Gastroesophageal sphincter (tissue), 4 donors: ENCODE measurements around the gene RPS21. TPM values are rescaled to one million over a fixed set of nuclear protein-coding genes. Genes with fewer than 3 reads are reported as not detected.

Experiments
- ATAC-seq: fragments of 150-250 bp; one replicate; pipeline ENCODE4 v1.9.1; 2016; ENCODE audit warnings: mild to moderate bottlenecking, moderate library complexity
- H3K27ac ChIP-seq, 4 donors: fragments of 200-600 bp; sonication (generic) in 3 of 4; 1 replicate in 3 of 4; 2 replicates in 1 of 4; pipeline ENCODE4 v1.5.1; 2016 to 2019
- H3K27me3 ChIP-seq: fragments of 200-600 bp; sonication (generic); one replicate; pipeline ENCODE4 v1.5.1; 2019
- H3K36me3 ChIP-seq, 2 donors: fragments of 200-600 bp; sonication (generic); one replicate each; pipeline ENCODE4 v1.5.1; 2019; ENCODE audit warnings: control low read depth in 1 of 2
- H3K4me1 ChIP-seq, 3 donors: fragments of 200-600 bp; sonication (generic); 1 replicate in 2 of 3; 2 replicates in 1 of 3; pipeline ENCODE4 v1.5.1; 2016 to 2019; ENCODE audit warnings: control low read depth in 2 of 3
- H3K4me3 ChIP-seq, 2 donors: fragments of 200-600 bp; sonication (generic); one replicate each; pipeline ENCODE4 v1.5.1; 2019; ENCODE audit warnings: mild to moderate bottlenecking in 1 of 2, moderate library complexity in 1 of 2
- H3K9me3 ChIP-seq, 3 donors: fragments of 200-600 bp; sonication (generic); one replicate each; pipeline ENCODE4 v1.5.1; 2017 to 2019; ENCODE audit warnings: control low read depth in 2 of 3
- EP300 ChIP-seq: sonication (generic); formaldehyde crosslinking; IDR thresholded peaks from one replicate; pipeline ENCODE4 v1.6.1; 2017; ENCODE audit warnings: antibody characterized with exemption, mild to moderate bottlenecking
- POLR2A ChIP-seq, 2 donors: fragments of 450-650 bp; IDR thresholded peaks; one replicate each; pipeline ENCODE4 v1.6.1; 2017; ENCODE audit warnings: antibody characterized with exemption in 2 of 2, mild to moderate bottlenecking in 2 of 2, moderate library complexity in 1 of 2
- POLR2AphosphoS5 ChIP-seq: sonication (generic); formaldehyde crosslinking; IDR thresholded peaks from one replicate; pipeline ENCODE4 v1.6.1; 2017; ENCODE audit warnings: antibody characterized with exemption
- WGBS, 2 donors: methylation state at CpG; one replicate each; pipeline ENCODE4 v1.1.5; 2018; ENCODE audit warnings: low coverage in 1 of 2; 5-methylcytosine and 5-hydroxymethylcytosine counted together
- total RNA-seq, 4 donors: library from RNA; depleted of rRNA; stranded (reverse); fragments of >200 nt; gene quantifications; one replicate each; pipeline ENCODE4 v1.1.0, GENCODE V29; 2016
- TF ChIP-seq, protein P1 (sequence below), 4 experiments: fragments of 200-600 bp in 2 of 4; fragments of 450-650 bp in 2 of 4; sonication (generic) in 1 of 4; IDR thresholded peaks; one replicate each; pipeline ENCODE4 v1.5.1; 2017 to 2019; ENCODE audit warnings: antibody characterized with exemption in 4 of 4, mild to moderate bottlenecking in 2 of 4, moderate library complexity in 2 of 4

Gene RPS21
- total RNA-seq, 4 donors from 2014 or later, result 383 to 2,881 (median 2,372) TPM

DNA sequence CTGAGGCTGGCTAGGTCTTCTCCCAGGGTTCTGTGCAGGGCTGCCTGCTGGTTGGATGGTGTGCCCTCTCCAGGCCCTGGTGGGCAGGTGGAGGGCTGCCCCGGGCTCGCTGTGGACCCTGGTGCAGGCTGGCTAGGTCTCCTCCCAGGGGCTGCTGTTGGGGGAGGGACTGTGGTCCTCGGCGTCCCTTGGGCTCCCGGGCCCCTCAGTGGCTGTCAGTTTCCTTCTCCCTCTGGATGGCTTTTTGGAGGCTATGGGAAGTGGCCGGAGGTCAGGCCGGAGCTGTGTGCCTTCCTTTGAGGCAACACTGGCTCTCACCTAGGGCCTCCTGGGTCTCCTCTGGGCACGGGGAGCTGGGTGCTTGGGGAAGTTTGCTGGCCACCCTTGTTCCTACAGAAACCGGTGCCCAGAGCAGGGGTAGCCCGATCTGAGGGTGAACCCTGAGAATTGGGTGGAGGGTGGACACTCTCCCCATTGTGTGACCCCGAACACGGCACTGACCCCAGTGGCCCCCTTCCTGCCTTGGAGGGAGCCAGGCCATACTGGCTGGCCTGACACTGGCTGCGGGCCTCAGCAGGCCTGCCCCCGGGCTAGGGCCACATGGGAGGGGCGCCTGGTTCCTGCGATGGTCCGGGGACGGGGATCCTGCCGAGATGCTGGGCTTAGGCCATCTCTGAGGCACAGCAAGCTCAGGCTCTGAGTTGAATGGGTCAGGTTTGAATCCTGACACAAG is 24.0 kb downstream of the RPS21 start:
- H3K27me3 ChIP-seq, result peaks cover 11% of the 10 kb centered on the region
- no peaks in the 10 kb centered on the region for H3K36me3 ChIP-seq
- no CpG with 5 or more reads among the region's 19 CpGs for WGBS, 2 donors
- H3K27ac ChIP-seq, result no peak overlapping the region
- H3K4me3 ChIP-seq, result no peak overlapping the region
- peaks cover 0 to 34% (median 22%) of the 10 kb centered on the region in 3 donors for H3K4me1 ChIP-seq
- no peak for ATAC-seq
- no peaks in the 10 kb centered on the region for H3K9me3 ChIP-seq
- TF ChIP-seq, protein P1, sequence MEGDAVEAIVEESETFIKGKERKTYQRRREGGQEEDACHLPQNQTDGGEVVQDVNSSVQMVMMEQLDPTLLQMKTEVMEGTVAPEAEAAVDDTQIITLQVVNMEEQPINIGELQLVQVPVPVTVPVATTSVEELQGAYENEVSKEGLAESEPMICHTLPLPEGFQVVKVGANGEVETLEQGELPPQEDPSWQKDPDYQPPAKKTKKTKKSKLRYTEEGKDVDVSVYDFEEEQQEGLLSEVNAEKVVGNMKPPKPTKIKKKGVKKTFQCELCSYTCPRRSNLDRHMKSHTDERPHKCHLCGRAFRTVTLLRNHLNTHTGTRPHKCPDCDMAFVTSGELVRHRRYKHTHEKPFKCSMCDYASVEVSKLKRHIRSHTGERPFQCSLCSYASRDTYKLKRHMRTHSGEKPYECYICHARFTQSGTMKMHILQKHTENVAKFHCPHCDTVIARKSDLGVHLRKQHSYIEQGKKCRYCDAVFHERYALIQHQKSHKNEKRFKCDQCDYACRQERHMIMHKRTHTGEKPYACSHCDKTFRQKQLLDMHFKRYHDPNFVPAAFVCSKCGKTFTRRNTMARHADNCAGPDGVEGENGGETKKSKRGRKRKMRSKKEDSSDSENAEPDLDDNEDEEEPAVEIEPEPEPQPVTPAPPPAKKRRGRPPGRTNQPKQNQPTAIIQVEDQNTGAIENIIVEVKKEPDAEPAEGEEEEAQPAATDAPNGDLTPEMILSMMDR (IDR thresholded peaks at IDR 0.05), result no peak
- TF ChIP-seq POLR2A (IDR thresholded peaks at IDR 0.05) (no peak), POLR2AphosphoS5 (no peak), EP300 (no peak)

DNA sequence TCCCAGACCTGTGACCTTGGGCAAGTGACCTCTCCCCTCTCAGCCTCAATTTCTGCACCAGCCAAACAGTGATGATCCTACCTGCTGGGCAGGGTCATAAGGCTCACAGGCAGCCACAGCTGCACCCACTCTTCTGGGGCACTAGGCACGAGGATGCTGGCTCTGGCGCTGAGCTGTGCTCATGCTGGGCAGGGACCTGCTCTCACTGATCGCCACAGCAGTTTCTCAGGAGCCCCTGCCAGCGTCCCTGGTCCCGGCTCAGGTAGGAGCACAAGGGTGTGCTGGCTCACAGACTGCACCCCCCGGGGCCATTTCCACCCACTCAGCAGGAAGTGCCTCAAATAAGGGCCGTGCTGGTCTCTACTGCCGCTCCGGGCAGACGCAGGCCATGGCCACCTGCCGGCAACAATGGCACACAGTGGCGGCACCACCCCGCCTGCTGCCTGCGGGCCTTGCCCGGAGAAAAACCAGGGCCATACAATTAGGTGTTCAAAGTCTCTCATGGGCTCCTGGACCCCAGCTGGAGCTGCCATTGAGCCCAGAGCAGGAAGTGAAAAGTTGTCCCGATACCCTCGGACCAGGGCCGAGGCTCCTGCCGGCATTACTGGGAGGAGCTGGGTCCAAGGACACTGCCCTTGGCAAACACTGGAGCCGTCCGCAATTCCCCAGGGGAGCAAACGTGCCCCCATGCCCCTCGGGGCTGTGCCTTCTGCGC is 24.7 kb downstream of the RPS21 start:
- no peak overlapping the region for H3K27ac ChIP-seq
- H3K4me1 ChIP-seq, result peaks cover 0 to 26% (median 15%) of the 10 kb centered on the region in 3 donors
- no peaks in the 10 kb centered on the region for H3K9me3 ChIP-seq
- TF ChIP-seq POLR2AphosphoS5, result no peak
- no peak for TF ChIP-seq POLR2A (IDR thresholded peaks at IDR 0.05)
- no peak for TF ChIP-seq EP300
- H3K4me3 ChIP-seq, result no peak overlapping the region
- WGBS, 2 donors, result 85% methylated on average over 8 of the region's 24 CpGs; no CpG with 5 or more reads in 1 of the 2 donors
- no peak for ATAC-seq
- peaks cover 18% of the 10 kb centered on the region for H3K27me3 ChIP-seq
- no peaks in the 10 kb centered on the region for H3K36me3 ChIP-seq

DNA sequence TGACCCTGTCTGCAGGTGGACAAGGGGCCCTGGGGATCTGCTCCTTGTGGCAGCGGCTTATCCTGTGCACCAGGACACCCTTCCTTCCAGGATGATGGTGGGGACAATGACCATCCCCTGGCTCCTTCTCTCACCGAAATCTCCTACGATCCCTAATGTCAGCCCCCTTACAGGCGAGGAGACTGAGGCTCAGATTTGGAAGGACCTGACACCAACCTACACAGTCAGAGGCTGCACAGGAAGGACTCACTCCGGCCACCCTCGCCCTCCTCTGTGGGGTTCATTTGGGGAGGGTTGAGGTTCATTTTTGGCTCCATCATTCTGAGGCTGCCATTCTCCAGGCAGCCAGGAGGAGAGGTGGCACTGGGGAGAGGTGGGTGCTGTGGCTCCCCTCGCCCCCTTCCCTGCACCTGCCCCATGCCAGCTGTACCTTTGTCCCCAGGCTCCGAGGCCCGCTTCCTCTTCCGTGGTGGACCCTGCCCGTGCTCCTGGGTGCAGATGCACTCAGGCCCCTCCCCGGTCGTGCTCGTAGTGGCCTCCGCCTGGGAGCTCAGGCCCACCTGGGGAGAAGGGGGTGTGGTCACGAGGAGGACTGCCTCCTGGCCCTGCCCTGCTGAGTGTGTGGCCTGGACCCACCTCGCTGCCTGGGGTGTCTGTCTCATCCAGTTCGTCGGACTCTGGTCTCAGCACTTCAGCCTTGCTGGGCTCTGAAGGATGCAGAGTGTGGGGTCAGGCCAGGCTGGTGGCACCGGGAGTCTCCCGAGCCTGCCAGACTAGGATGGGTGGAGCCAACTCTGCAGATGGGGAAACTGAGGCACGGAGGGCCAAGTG is 25.5 kb downstream of the RPS21 start:
- Histone ChIP-seq H3K9me3 (no peaks in the 10 kb centered on the region), H3K36me3 (no peaks in the 10 kb centered on the region), H3K27ac (no peak overlapping the region), H3K27me3 (peaks cover 26% of the 10 kb centered on the region), H3K4me3 (no peak overlapping the region), H3K4me1 (peaks cover 0 to 22% (median 14%) of the 10 kb centered on the region in 3 donors)
- no peak for TF ChIP-seq POLR2AphosphoS5
- TF ChIP-seq, protein P1 (IDR thresholded peaks at IDR 0.05), result no peak
- no peak for TF ChIP-seq POLR2A (IDR thresholded peaks at IDR 0.05)
- no peak for TF ChIP-seq EP300
- WGBS, 2 donors, result 92% methylated on average over 2 of the region's 22 CpGs; no CpG with 5 or more reads in 1 of the 2 donors
- ATAC-seq, result no peak

DNA sequence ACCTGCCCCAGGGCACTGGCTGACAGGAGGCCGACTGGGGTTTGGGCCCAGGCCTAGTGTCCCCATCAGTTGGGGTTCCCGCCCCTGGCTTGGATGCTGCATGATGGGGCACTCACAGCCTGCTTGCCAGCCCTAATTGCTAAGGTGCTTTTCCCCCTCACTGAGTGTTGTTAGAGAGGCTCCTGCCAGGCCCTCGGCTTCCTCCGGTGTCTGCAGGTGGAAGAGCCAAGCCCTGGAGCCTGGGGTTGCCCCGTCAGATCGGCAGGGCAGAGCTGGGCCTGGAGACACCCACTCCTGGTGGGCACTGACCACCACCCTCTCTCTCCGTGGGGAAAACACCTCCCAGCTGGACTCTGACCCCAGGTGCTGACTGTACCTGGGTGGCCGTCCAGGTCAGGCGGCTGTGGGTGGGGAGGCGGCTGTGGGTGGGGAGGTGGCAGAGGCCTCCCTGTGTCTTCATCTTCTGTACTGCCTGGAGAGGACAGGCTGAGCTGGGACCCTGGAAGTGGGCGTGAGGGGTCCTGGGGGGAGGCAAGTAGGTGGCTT is 26.2 kb downstream of the RPS21 start:
- ATAC-seq, result no peak
- Histone ChIP-seq H3K36me3 (no peaks in the 10 kb centered on the region), H3K4me1 (peaks cover 0 to 15% (median 10%) of the 10 kb centered on the region in 3 donors), H3K27me3 (peaks cover 30% of the 10 kb centered on the region), H3K9me3 (no peaks in the 10 kb centered on the region), H3K4me3 (no peak overlapping the region), H3K27ac (no peak overlapping the region)
- TF ChIP-seq POLR2A (IDR thresholded peaks at IDR 0.05) (no peak), POLR2AphosphoS5 (no peak), EP300 (no peak)
- TF ChIP-seq, protein P1 (IDR thresholded peaks at IDR 0.05), result no peak
- no CpG with 5 or more reads among the region's 11 CpGs for WGBS, 2 donors
